T-cell (primary cell): ENCODE measurements around the gene ACACA. TPM values are rescaled to one million over a fixed set of nuclear protein-coding genes. Genes with fewer than 3 reads are reported as not detected.

Source experiments
- ATAC-seq, 4 experiments: fragments of 200-7000 bp in 3 of 4; fragments of 150-1000 bp in 1 of 4; cut with Tn5 transposase; replicated peaks in 1 of 4; 1 replicate in 3 of 4; 2 replicates in 1 of 4; pipeline ENCODE4 v1.10.0; 2021; ENCODE audit warnings: moderate library complexity in 3 of 4, mild to moderate bottlenecking in 2 of 4, moderate number of reproducible peaks in 1 of 4
- CTCF ChIA-PET, 2 donors: fragments of 300-600 bp; sonication (Branson Sonifier 250); formaldehyde crosslinking; loops; one replicate each; lab custom pipeline; 2022; ENCODE audit warnings: antibody characterized with exemption in 2 of 2; lab: Charles Lee
- POLR2A ChIA-PET, 2 donors: fragments of 300-600 bp; sonication (Branson Sonifier 250); formaldehyde crosslinking; loops; one replicate each; lab custom pipeline; 2022; ENCODE audit warnings: antibody characterized with exemption in 2 of 2; lab: Charles Lee
- DNase-seq, 35 experiments: peaks; one replicate each; pipeline versions ENCODE4 v3.0.0 to v3.0.0-alpha.2; 2013 to 2023
- H3K27ac ChIP-seq: one replicate; pipeline ENCODE4 v1.5.1; 2013; ENCODE audit warnings: low read length
- H3K27me3 ChIP-seq, 2 experiments: replicated peaks in 1 of 2; 1 replicate in 1 of 2; 2 replicates in 1 of 2; pipeline versions ENCODE4 v1.6.1 to v1.7.0; 2013; ENCODE audit warnings: low read length in 1 of 2, mixed read lengths in 1 of 2; ENCODE audit not compliant: control insufficient read depth in 2 of 2, insufficient read depth in 2 of 2; ENCODE audit errors: extremely low read depth in 1 of 2
- H3K36me3 ChIP-seq, 2 donors: 1 replicate in 1 of 2; 2 replicates in 1 of 2; pipeline versions ENCODE4 v1.6.1 to v1.7.0; 2013; ENCODE audit warnings: low read length in 1 of 2; ENCODE audit not compliant: control insufficient read depth in 2 of 2, insufficient read depth in 1 of 2; ENCODE audit errors: extremely low read depth in 1 of 2
- H3K4me1 ChIP-seq, 2 experiments: 1 replicate in 1 of 2; 2 replicates in 1 of 2; pipeline versions ENCODE4 v1.6.1 to v1.7.0; 2013; ENCODE audit warnings: low read length in 2 of 2, mixed read lengths in 1 of 2; ENCODE audit not compliant: insufficient read depth in 2 of 2, control insufficient read depth in 1 of 2; ENCODE audit errors: extremely low read depth in 1 of 2
- H3K4me3 ChIP-seq, 2 donors: 1 replicate in 1 of 2; 2 replicates in 1 of 2; pipeline versions ENCODE4 v1.5.1 to v1.7.0; 2013; ENCODE audit warnings: mild to moderate bottlenecking in 2 of 2, low read length in 1 of 2, moderate library complexity in 1 of 2; ENCODE audit not compliant: control insufficient read depth in 1 of 2; ENCODE audit errors: extremely low read depth in 1 of 2
- H3K9me3 ChIP-seq: 2 replicates; pipeline ENCODE4 v1.7.0; 2013
- H3K27ac Mint-ChIP-seq, 2 donors: one replicate each; pipeline ENCODE4 v1.8.0; 2020 to 2021; ENCODE audit warnings: mild to moderate bottlenecking in 2 of 2, mixed read lengths in 2 of 2
- H3K27me3 Mint-ChIP-seq, 2 donors: one replicate each; pipeline ENCODE4 v1.8.0; 2021 to 2022; ENCODE audit warnings: mixed read lengths in 2 of 2
- H3K36me3 Mint-ChIP-seq: one replicate; pipeline ENCODE4 v1.8.0; 2021; ENCODE audit warnings: mixed read lengths
- H3K4me1 Mint-ChIP-seq, 3 donors: one replicate each; pipeline ENCODE4 v1.8.0; 2020 to 2022; ENCODE audit warnings: mixed read lengths in 3 of 3, mild to moderate bottlenecking in 1 of 3
- H3K4me3 Mint-ChIP-seq, 3 donors: one replicate each; pipeline ENCODE4 v1.8.0; 2020 to 2022; ENCODE audit warnings: mild to moderate bottlenecking in 3 of 3, mixed read lengths in 3 of 3, moderate library complexity in 3 of 3
- H3K9me3 Mint-ChIP-seq, 3 donors: one replicate each; pipeline ENCODE4 v1.8.0; 2020 to 2022; ENCODE audit warnings: mixed read lengths in 3 of 3
- WGBS: methylation state at CpG from one replicate; pipeline ENCODE4 v1.1.5; 2013; ENCODE audit warnings: missing lambda C conversion rate; ENCODE audit not compliant: insufficient coverage; 5-methylcytosine and 5-hydroxymethylcytosine counted together
- total RNA-seq, 35 experiments: library from RNA in 6 of 35; stranded (reverse) in 6 of 35; fragments of 120-200 nt in 1 of 35; gene quantifications; one replicate each; pipeline versions ENCODE4 v1.2.1 to v1.2.4 and lab custom pipeline; 2013 to 2026

Gene ACACA
- total RNA-seq, 5 donors from 2014 or later (not counting 1 experiment from before 2014, with no cell fraction given): 15.9 to 30.2 (median 18.0) TPM

- POLR2A ChIA-PET: no interaction called here
- no peaks in the 10 kb centered on the region for H3K27me3 Mint-ChIP-seq
- peaks cover 44% of the 10 kb centered on the region for H3K36me3 Mint-ChIP-seq
- Histone ChIP-seq H3K36me3 (peaks cover 0 to 23% of the 10 kb centered on the region in 2 donors), H3K27ac (no peak overlapping the region), H3K4me3 (no peak overlapping the region), H3K4me1 (no peaks in the 10 kb centered on the region), H3K27me3 (no peaks in the 10 kb centered on the region), H3K9me3 (no peaks in the 10 kb centered on the region)
- H3K9me3 Mint-ChIP-seq: no peaks in the 10 kb centered on the region
- DNase-seq (no peak), ATAC-seq (no peak)
- H3K4me1 Mint-ChIP-seq: no peaks in the 10 kb centered on the region
- no peak overlapping the region for H3K27ac Mint-ChIP-seq
- CTCF ChIA-PET: no interaction called here
- H3K4me3 Mint-ChIP-seq: no peak overlapping the region
Measured at GRCh38 chr17:37206299-37206698, 200.3 kb downstream of the ACACA start.

- ATAC-seq (no peak), DNase-seq (no peak)
- CTCF ChIA-PET: no interaction called here
- Mint-ChIP-seq H3K36me3 (peaks cover 34% of the 10 kb centered on the region), H3K27me3 (no peaks in the 10 kb centered on the region), H3K4me1 (no peaks in the 10 kb centered on the region), H3K4me3 (no peak overlapping the region), H3K9me3 (no peaks in the 10 kb centered on the region), H3K27ac (no peak overlapping the region)
- Histone ChIP-seq H3K4me3 (no peak overlapping the region), H3K27me3 (no peaks in the 10 kb centered on the region), H3K27ac (no peak overlapping the region), H3K36me3 (peaks cover 0 to 19% of the 10 kb centered on the region in 2 donors), H3K9me3 (no peaks in the 10 kb centered on the region), H3K4me1 (no peaks in the 10 kb centered on the region)
- WGBS: no CpG with 5 or more reads among the region's 2 CpGs
- POLR2A ChIA-PET: no interaction called here
Measured at GRCh38 chr17:37200497-37200896, 206.1 kb downstream of the ACACA start.

DNA sequence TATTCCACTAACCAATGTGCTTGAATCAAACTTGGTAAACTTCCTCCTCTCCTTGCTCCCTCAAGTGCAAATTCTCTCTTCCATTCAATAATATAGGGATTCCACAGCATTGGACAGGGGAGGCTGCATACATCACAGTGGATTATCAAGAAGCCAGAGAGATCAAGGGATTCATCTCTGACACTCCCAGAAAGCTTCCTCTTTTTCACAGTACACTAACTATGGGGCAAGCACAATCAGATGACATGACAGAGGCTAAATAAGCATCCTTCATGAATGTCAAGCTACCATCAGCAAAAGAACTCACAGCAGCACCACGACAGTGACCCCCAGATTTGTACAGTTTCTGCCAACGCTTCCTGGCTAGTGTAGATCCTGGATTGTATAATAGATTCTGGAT, 209.3 kb downstream of the ACACA start:
- no peak overlapping the region for H3K27ac Mint-ChIP-seq
- WGBS: no CpG with 5 or more reads among the region's 2 CpGs
- no peaks in the 10 kb centered on the region for H3K9me3 ChIP-seq
- DNase-seq (no peak), ATAC-seq (no peak)
- no peak overlapping the region for H3K4me3 Mint-ChIP-seq
- ChIA-PET CTCF (interaction anchor here in 1 of 2 donors (0.7 kb wide), 1 partner anchor 12 kb away, joined by 4 read pairs; no protein-coding TSS in a partner anchor), POLR2A (interaction anchor here in 1 of 2 donors (0.6 kb wide), 1 partner anchor 58 kb away, joined by 3 read pairs; no protein-coding TSS in a partner anchor)
- peaks cover 0 to 13% of the 10 kb centered on the region in 2 donors for H3K36me3 ChIP-seq
- H3K4me1 Mint-ChIP-seq: no peaks in the 10 kb centered on the region
- H3K27ac ChIP-seq: no peak overlapping the region
- H3K9me3 Mint-ChIP-seq: no peaks in the 10 kb centered on the region
- peaks cover 28% of the 10 kb centered on the region for H3K36me3 Mint-ChIP-seq
- H3K4me1 ChIP-seq: no peaks in the 10 kb centered on the region
- H3K27me3 Mint-ChIP-seq: no peaks in the 10 kb centered on the region
- no peak overlapping the region for H3K4me3 ChIP-seq
- H3K27me3 ChIP-seq: no peaks in the 10 kb centered on the region

GRCh38 chr17:37194208-37194607, 212.4 kb downstream of the ACACA start:
- WGBS: no CpG with 5 or more reads among the region's 1 CpG

GRCh38 chr17:37191219-37191618, 215.4 kb downstream of the ACACA start:
- CTCF ChIA-PET: interaction anchor here in 1 of 2 donors (2.6 kb wide), 1 partner anchor 19 kb away, joined by 5 read pairs; no protein-coding TSS in a partner anchor
- POLR2A ChIA-PET: no interaction called here
- Histone ChIP-seq H3K27ac (no peak overlapping the region), H3K27me3 (no peaks in the 10 kb centered on the region), H3K4me1 (no peaks in the 10 kb centered on the region), H3K9me3 (no peaks in the 10 kb centered on the region), H3K4me3 (no peak overlapping the region), H3K36me3 (peaks cover 0 to 35% of the 10 kb centered on the region in 2 donors)
- H3K4me1 Mint-ChIP-seq: no peaks in the 10 kb centered on the region
- H3K36me3 Mint-ChIP-seq: peaks cover 51% of the 10 kb centered on the region
- no peaks in the 10 kb centered on the region for H3K27me3 Mint-ChIP-seq
- H3K9me3 Mint-ChIP-seq: no peaks in the 10 kb centered on the region
- DNase-seq (no peak), ATAC-seq (no peak)
- no peak overlapping the region for H3K4me3 Mint-ChIP-seq
- H3K27ac Mint-ChIP-seq: no peak overlapping the region
- WGBS: no CpG with 5 or more reads among the region's 2 CpGs

More at GRCh38 chr17:37194208-37194607, 212.4 kb downstream of the ACACA start:
- ATAC-seq (no peak), DNase-seq (no peak)
- H3K36me3 ChIP-seq: peaks cover 0 to 21% of the 10 kb centered on the region in 2 donors
- POLR2A ChIA-PET: no interaction called here
- CTCF ChIA-PET: no interaction called here
- no peaks in the 10 kb centered on the region for H3K4me1 ChIP-seq
- H3K27me3 Mint-ChIP-seq: no peaks in the 10 kb centered on the region
- H3K4me3 ChIP-seq: no peak overlapping the region
- no peaks in the 10 kb centered on the region for H3K27me3 ChIP-seq
- peaks cover 32% of the 10 kb centered on the region for H3K36me3 Mint-ChIP-seq
- H3K27ac ChIP-seq: no peak overlapping the region
- no peak overlapping the region for H3K4me3 Mint-ChIP-seq
- H3K9me3 ChIP-seq: no peaks in the 10 kb centered on the region
- no peaks in the 10 kb centered on the region for H3K9me3 Mint-ChIP-seq
- H3K4me1 Mint-ChIP-seq: no peaks in the 10 kb centered on the region
- H3K27ac Mint-ChIP-seq: no peak overlapping the region

- POLR2A ChIA-PET: no interaction called here
- H3K36me3 ChIP-seq: peaks cover 0 to 35% of the 10 kb centered on the region in 2 donors
- Mint-ChIP-seq H3K27me3 (no peaks in the 10 kb centered on the region), H3K4me1 (no peaks in the 10 kb centered on the region), H3K27ac (no peak overlapping the region), H3K4me3 (no peak overlapping the region), H3K36me3 (peaks cover 55% of the 10 kb centered on the region), H3K9me3 (no peaks in the 10 kb centered on the region)
- CTCF ChIA-PET: no interaction called here
- no peak overlapping the region for H3K4me3 ChIP-seq
- ATAC-seq (no peak), DNase-seq (no peak)
- no peaks in the 10 kb centered on the region for H3K27me3 ChIP-seq
- no peaks in the 10 kb centered on the region for H3K4me1 ChIP-seq
- H3K9me3 ChIP-seq: no peaks in the 10 kb centered on the region
- H3K27ac ChIP-seq: no peak overlapping the region
Measured at GRCh38 chr17:37190493-37190892, 216.1 kb downstream of the ACACA start.

DNA sequence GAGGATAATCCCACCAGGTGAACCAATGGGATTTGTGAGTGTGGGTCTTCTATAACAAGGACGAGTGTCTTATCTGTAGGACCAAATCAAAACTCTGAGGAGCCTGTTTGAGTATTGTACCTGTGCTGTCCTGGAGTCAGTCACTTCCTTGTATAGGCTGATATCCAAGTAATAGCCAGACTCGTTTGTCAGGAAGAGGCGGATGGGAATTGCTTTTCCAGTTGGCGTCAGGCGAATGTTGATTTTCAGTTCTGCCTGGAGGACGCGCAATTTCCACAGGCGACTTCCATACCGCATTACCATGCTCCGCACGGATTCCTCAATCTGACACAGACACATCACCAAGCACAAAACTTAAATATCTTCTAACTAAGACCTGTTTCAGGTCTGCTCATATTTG, 218.5 kb downstream of the ACACA start:
- Mint-ChIP-seq H3K4me3 (no peak overlapping the region), H3K27ac (no peak overlapping the region), H3K4me1 (no peaks in the 10 kb centered on the region), H3K36me3 (peaks cover 51% of the 10 kb centered on the region), H3K27me3 (no peaks in the 10 kb centered on the region), H3K9me3 (no peaks in the 10 kb centered on the region)
- no peak for DNase-seq
- WGBS: 92% methylated on average over 5 of the region's 11 CpGs
- ATAC-seq: no peak
- H3K36me3 ChIP-seq: peaks cover 0 to 33% of the 10 kb centered on the region in 2 donors
- no peaks in the 10 kb centered on the region for H3K9me3 ChIP-seq
- CTCF ChIA-PET: no interaction called here
- H3K27me3 ChIP-seq: no peaks in the 10 kb centered on the region
- POLR2A ChIA-PET: no interaction called here
- H3K4me3 ChIP-seq: no peak overlapping the region
- no peaks in the 10 kb centered on the region for H3K4me1 ChIP-seq
- no peak overlapping the region for H3K27ac ChIP-seq
